ENCODE data around the gene SLC25A38.

Gene SLC25A38, protein sequence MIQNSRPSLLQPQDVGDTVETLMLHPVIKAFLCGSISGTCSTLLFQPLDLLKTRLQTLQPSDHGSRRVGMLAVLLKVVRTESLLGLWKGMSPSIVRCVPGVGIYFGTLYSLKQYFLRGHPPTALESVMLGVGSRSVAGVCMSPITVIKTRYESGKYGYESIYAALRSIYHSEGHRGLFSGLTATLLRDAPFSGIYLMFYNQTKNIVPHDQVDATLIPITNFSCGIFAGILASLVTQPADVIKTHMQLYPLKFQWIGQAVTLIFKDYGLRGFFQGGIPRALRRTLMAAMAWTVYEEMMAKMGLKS

DNA sequence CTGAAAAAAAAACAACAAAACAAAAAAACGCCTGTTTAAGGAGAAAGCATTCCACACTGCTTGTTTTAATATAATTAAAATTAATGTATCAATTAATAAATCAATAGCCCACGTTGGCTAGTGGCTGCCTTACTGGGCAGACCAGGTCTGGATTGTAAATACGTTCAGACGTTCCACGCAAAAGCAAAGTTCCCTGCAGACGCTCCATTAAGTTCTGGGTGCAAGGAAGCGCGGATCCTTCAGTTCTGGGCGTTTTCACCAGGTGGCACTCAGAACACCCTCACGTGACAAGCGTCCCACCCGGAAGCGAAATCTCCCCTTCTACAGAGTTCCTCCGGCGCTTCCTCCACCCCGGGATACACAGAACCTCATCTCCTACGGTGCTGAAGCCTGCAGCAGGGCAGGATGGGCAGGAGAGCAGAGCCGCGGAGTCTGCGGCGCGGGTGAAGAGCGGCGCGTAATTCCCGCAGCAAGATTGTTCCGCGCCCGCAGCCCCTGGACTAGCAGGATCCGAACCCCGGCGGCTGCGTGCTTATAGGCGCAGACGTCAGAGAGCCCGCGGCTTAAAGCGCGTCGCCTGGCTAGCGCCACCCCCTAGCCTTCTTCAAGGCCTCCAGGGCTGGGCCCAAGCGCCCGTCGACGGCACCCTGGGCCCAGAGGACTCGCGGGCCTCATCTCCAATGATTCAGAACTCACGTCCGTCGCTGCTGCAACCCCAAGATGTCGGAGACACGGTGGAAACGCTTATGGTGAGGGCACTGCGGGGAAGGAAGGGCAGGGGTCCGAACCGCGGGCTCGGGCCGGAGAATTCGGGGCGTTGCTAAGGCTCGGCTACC is at the start of gene SLC25A38:
Gene SLC25A38, plus strand, starts transcription at position 326 of the 836 bp plus-strand sequence. Its CDS starts 355 bp downstream, at position 681.
- peaks cover 53% of the 10 kb centered on the region for H3K79me2 ChIP-seq (ENCODE audit: insufficient read depth, low read length)
- H3K9ac ChIP-seq (ENCODE audit: low read depth, low read length, poor library complexity, severe bottlenecking): peak within 1 kb of the TSS; percentile 94
- no peaks in the 10 kb centered on the region for H3K9me3 ChIP-seq (ENCODE audit: insufficient read depth, low read depth, low read length)
- no peak for TF ChIP-seq EZH2phosphoT487 (IDR thresholded peaks at IDR 0.05; ENCODE audit: borderline replicate concordance)
- TF ChIP-seq, protein P1, sequence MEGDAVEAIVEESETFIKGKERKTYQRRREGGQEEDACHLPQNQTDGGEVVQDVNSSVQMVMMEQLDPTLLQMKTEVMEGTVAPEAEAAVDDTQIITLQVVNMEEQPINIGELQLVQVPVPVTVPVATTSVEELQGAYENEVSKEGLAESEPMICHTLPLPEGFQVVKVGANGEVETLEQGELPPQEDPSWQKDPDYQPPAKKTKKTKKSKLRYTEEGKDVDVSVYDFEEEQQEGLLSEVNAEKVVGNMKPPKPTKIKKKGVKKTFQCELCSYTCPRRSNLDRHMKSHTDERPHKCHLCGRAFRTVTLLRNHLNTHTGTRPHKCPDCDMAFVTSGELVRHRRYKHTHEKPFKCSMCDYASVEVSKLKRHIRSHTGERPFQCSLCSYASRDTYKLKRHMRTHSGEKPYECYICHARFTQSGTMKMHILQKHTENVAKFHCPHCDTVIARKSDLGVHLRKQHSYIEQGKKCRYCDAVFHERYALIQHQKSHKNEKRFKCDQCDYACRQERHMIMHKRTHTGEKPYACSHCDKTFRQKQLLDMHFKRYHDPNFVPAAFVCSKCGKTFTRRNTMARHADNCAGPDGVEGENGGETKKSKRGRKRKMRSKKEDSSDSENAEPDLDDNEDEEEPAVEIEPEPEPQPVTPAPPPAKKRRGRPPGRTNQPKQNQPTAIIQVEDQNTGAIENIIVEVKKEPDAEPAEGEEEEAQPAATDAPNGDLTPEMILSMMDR (conservative IDR thresholded peaks at IDR 0.05; ENCODE audit: low read length): peak; percentile 50
- H3K4me3 ChIP-seq (ENCODE audit: low read length, poor library complexity, severe bottlenecking): peak within 1 kb of the TSS; percentile 94
- peaks cover 45% of the 10 kb centered on the region for H4K20me1 ChIP-seq (ENCODE audit: insufficient read depth, low read length, poor library complexity, severe bottlenecking)
- H3K9me2 ChIP-seq (replicated peaks; ENCODE audit: low read depth, low read length): no peaks in the 10 kb centered on the region
- no peaks in the 10 kb centered on the region for H3K27me3 ChIP-seq (ENCODE audit: insufficient read depth, low read length, poor library complexity, severe bottlenecking)
- H3K4me1 ChIP-seq (ENCODE audit: insufficient read depth, low read length, poor library complexity, severe bottlenecking): peaks cover 46% of the 10 kb centered on the region
- peak within 1 kb of the TSS; percentile 86 for H2AFZ ChIP-seq (ENCODE audit: low read length)
- H3K36me3 ChIP-seq (ENCODE audit: insufficient read depth, low read length): no peaks in the 10 kb centered on the region
- H3F3A ChIP-seq (ENCODE audit: low read depth): no peaks in the 10 kb centered on the region
- peak within 1 kb of the TSS; percentile 85 for H3K4me2 ChIP-seq (ENCODE audit: low read depth, low read length, poor library complexity, severe bottlenecking)

DNA sequence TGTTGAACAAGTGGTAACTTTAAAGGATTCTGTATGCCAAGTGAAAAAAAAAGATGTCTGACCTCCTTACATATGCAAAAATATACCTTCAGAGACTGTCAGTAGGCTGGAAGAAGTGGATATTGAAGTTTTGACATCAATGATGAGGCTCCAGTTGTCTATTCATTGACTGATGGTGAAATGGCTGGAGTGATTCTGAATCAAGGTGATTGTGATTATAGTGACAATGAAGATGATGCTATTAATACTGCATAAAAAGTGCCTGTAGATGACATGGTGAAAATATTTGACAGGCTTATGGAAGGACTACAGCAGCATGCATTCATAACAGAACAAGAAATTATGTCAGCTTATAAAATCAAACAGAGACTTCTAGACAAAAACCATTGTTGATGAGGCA is 49.6 kb upstream of the SLC25A38 start:
- Histone ChIP-seq H2AFZ (ENCODE audit: low read length) (no peak overlapping the region), H3K9ac (ENCODE audit: low read depth, low read length, poor library complexity, severe bottlenecking) (no peak overlapping the region), H3K4me2 (ENCODE audit: low read depth, low read length, poor library complexity, severe bottlenecking) (peak overlapping the region; percentile 36), H3F3A (ENCODE audit: low read depth) (no peaks in the 10 kb centered on the region), H3K36me3 (ENCODE audit: insufficient read depth, low read length) (no peaks in the 10 kb centered on the region; the same call in 1 of the 2 replicates), H3K4me1 (ENCODE audit: insufficient read depth, low read length, poor library complexity, severe bottlenecking) (peaks cover 38% of the 10 kb centered on the region), H3K27me3 (ENCODE audit: insufficient read depth, low read length, poor library complexity, severe bottlenecking) (no peaks in the 10 kb centered on the region), H3K4me3 (ENCODE audit: low read length, poor library complexity, severe bottlenecking) (no peak overlapping the region), H3K9me3 (ENCODE audit: insufficient read depth, low read depth, low read length) (no peaks in the 10 kb centered on the region), H3K9me2 (replicated peaks; ENCODE audit: low read depth, low read length) (no peaks in the 10 kb centered on the region), H3K79me2 (ENCODE audit: insufficient read depth, low read length) (peaks cover 12% of the 10 kb centered on the region; the same call in 1 of the 2 replicates), H4K20me1 (ENCODE audit: insufficient read depth, low read length, poor library complexity, severe bottlenecking) (no peaks in the 10 kb centered on the region)
- TF ChIP-seq EZH2phosphoT487 (IDR thresholded peaks at IDR 0.05; ENCODE audit: borderline replicate concordance): no peak
- TF ChIP-seq, protein P1 (conservative IDR thresholded peaks at IDR 0.05; ENCODE audit: low read length): no peak

DNA sequence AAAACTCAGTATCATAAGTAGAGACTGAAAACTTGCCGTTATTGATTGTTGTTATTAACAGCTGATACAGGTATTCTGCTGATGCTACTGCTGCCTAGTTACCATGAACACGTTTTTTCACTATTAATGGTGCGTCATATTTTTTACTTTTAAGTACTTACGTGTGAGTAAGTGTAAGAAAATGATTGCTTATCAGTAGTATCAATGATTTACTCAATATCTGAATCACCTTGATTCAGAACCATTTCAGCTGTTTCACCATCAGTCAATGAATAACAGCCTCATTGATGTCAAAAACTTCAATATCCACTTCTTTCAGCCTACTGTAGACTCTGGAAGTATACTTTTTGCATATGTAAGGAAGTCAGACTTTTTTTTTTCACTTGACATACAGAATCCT is 49.0 kb upstream of the SLC25A38 start:
- Histone ChIP-seq H3K79me2 (ENCODE audit: insufficient read depth, low read length) (peaks cover 12% of the 10 kb centered on the region; the same call in 1 of the 2 replicates), H2AFZ (ENCODE audit: low read length) (no peak overlapping the region), H3K9me3 (ENCODE audit: insufficient read depth, low read depth, low read length) (no peaks in the 10 kb centered on the region; the same call in 1 of the 2 replicates), H3K9me2 (replicated peaks; ENCODE audit: low read depth, low read length) (no peaks in the 10 kb centered on the region), H3K27me3 (ENCODE audit: insufficient read depth, low read length, poor library complexity, severe bottlenecking) (no peaks in the 10 kb centered on the region), H3K9ac (ENCODE audit: low read depth, low read length, poor library complexity, severe bottlenecking) (no peak overlapping the region), H3K36me3 (ENCODE audit: insufficient read depth, low read length) (no peaks in the 10 kb centered on the region; the same call in 1 of the 2 replicates), H3F3A (ENCODE audit: low read depth) (no peaks in the 10 kb centered on the region), H4K20me1 (ENCODE audit: insufficient read depth, low read length, poor library complexity, severe bottlenecking) (no peaks in the 10 kb centered on the region), H3K4me1 (ENCODE audit: insufficient read depth, low read length, poor library complexity, severe bottlenecking) (peaks cover 37% of the 10 kb centered on the region), H3K4me3 (ENCODE audit: low read length, poor library complexity, severe bottlenecking) (no peak overlapping the region), H3K4me2 (ENCODE audit: low read depth, low read length, poor library complexity, severe bottlenecking) (no peak overlapping the region)
- TF ChIP-seq EZH2phosphoT487 (IDR thresholded peaks at IDR 0.05; ENCODE audit: borderline replicate concordance): no peak
- TF ChIP-seq, protein P1 (conservative IDR thresholded peaks at IDR 0.05; ENCODE audit: low read length): no peak

All from Loucy (cell line).